GM10266 (cell line): ENCODE measurements around the gene KLK8.
"Not testable (repeated sequence)": the region's sequence is repeated elsewhere in the genome, so short reads cannot be mapped to it uniquely, and the experiment has no call there.

ENCODE experiments used
- DNase-seq: peaks from one replicate; pipeline ENCODE4 v3.0.0; 2012; ENCODE audit errors: extremely low spot score
- CTCF ChIP-seq: IDR thresholded peaks from 2 replicates; pipeline ENCODE4 v1.5.1; 2012; ENCODE audit warnings: mild to moderate bottlenecking, low read depth; ENCODE audit not compliant: control insufficient read depth, insufficient read depth; ENCODE audit errors: missing control alignments

The KLK8 gene

GRCh38 chr19:50974702-50975556 lies 26.5 kb downstream of the KLK8 start:
- DNase-seq: no peak
- no peak for TF ChIP-seq CTCF

GRCh38 chr19:50972795-50973376 lies 28.5 kb downstream of the KLK8 start:
- no peak for TF ChIP-seq CTCF
- DNase-seq: no peak

DNA sequence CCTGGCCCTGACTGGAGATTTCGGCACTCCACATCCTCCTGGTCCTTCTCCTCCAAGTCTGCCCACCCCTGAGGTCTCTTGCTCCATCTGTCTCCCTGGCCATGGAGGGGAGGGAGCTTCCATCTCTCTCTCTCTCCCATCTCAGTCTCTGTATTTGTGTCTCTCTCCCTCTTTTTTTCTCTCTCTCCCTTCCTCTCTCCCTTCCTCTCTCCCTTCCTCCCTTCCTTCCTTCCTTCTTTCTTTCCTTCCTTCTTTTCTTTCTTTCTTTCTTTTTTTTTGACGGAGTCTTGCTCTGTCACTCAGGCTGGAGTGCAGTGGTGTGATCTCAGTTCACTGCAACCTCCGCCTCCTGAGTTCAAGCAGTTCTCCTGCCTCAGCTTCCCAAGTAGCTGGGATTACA lies 31.6 kb downstream of the KLK8 start:
- DNase-seq: not testable (repeated sequence)

DNA sequence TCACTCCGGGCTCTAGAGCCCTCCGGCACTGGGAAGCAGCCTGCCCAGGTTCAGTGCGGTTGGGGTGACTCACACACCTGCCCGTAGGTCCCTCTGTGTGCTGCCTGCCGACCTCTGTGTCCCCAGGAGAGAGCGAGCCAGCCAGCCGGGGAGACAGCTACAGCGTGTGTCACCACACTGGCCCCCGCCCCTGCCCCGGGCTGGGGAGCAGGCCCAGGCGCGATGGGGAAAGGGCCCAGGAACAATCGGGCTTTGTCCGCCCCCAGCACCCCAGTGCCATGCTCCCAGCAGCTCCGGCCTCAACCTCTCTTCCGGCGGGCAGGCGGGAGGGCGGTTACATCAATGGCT lies 32.0 kb downstream of the KLK8 start, which contains the start of gene KLK6:
Gene KLK6 (minus strand): TSS at position 179 of the 348 bp plus-strand sequence. CDS start 1,487 bp downstream, outside the sequence.
- TF ChIP-seq CTCF: no peak
- no peak for DNase-seq

GRCh38 chr19:50968716-50969412 lies 32.5 kb downstream of the KLK8 start:
- TF ChIP-seq CTCF: no peak
- DNase-seq: no peak

DNA sequence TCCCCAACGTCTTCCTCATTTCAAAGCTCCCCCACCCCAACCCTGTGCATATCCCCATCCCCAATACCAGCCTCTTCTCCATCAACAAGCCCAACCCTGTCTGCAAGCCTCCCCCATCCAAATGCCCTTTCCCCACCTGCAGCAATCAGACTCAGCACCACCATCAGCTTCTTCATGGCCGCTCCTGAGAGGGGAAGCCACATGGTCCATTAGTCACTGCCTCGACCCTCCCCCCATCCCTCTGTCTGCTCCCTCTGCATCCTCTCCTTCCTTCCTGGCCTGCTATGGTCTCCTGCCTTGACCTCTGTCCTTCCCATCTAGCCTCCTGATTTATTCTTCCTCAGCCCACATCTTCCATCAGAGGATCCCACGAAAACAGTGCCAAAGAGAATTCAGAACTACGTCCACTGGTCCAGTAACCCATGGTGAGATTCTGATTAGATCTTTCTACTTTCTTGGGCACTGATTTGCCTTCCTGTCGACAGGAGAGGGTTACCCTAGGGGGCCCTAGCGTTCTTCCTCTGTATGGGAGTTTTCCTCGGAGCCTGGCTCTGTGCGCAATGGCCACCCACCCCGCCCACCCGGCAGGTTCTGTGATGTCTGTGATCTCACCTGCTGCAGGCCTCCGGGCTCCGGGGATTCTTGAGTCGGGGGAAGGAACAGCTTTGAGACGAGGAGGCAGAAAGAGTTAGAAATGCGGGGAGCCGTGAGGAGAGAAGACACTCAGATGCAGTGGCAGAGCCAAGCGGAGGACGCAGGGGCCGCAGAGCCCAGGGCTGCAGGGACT lies 33.3 kb downstream of the KLK8 start:
- no peak for TF ChIP-seq CTCF
- no peak for DNase-seq

DNA sequence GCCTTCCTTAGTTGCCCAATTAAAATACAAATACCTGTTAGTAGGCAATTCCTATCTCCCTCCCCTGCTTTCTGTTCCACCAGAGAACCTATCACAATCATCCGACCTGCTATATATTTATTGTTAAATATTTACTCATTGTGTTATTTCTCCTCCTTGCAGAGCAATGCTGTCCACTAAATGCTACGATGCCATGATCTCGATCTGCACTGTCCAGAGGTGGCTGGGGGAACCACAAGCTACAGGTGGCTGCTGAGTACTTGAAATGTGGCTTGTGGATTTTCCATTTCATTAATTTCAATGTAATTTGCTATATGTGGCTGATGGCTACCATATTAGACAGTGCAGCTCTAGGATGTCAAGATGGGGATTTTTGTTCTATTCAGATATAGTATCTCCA lies 37.1 kb downstream of the KLK8 start:
- no peak for TF ChIP-seq CTCF
- no peak for DNase-seq
